Kidney (tissue), 14 donors: Measurements from ENCODE around the gene TCL1B. TPM values are rescaled to one million over a fixed set of nuclear protein-coding genes. Genes with fewer than 3 reads are reported as not detected.

Experiments used
- DNase-seq, 5 donors: peaks; one replicate each; pipeline ENCODE4 v3.0.0-alpha.2; 2013 to 2020
- FAIRE-seq: peaks from 2 replicates; lab custom pipeline; 2012; peaks lifted over from hg19 to GRCh38; lab: Jason Lieb, UNC
- H3K27ac ChIP-seq, 2 donors: one replicate each; pipeline ENCODE4 v1.7.0; 2013; ENCODE audit warnings: low read depth in 2 of 2, low read length in 2 of 2, inconsistent platforms in 1 of 2
- H3K27me3 ChIP-seq: one replicate; pipeline ENCODE4 v1.7.1; 2013; ENCODE audit warnings: low read length, inconsistent platforms; ENCODE audit not compliant: control insufficient read depth, insufficient read depth
- H3K36me3 ChIP-seq, 3 donors: one replicate each; pipeline versions ENCODE4 v1.7.0 to v1.7.1; 2013; ENCODE audit warnings: low read length in 3 of 3, control low read depth in 1 of 3, inconsistent platforms in 1 of 3; ENCODE audit not compliant: insufficient read depth in 3 of 3, control insufficient read depth in 2 of 3
- H3K4me1 ChIP-seq, 3 donors: one replicate each; pipeline versions ENCODE4 v1.7.0 to v1.7.1; 2013; ENCODE audit warnings: low read length in 3 of 3, inconsistent platforms in 1 of 3, low read depth in 1 of 3; ENCODE audit not compliant: control insufficient read depth in 2 of 3, insufficient read depth in 2 of 3
- H3K4me3 ChIP-seq, 3 donors: one replicate each; pipeline versions ENCODE4 v1.7.0 to v1.8.1; 2013; ENCODE audit warnings: low read length in 3 of 3, control low read depth in 1 of 3, inconsistent platforms in 1 of 3
- H3K9ac ChIP-seq, 3 donors: one replicate each; pipeline versions ENCODE4 v1.7.0 to v1.7.1; 2013; ENCODE audit warnings: low read length in 3 of 3, control low read depth in 1 of 3, inconsistent platforms in 1 of 3
- H3K9me3 ChIP-seq, 3 donors: one replicate each; pipeline versions ENCODE4 v1.7.0 to v1.7.1; 2013; ENCODE audit warnings: low read length in 3 of 3, control low read depth in 1 of 3, inconsistent platforms in 1 of 3; ENCODE audit not compliant: control insufficient read depth in 2 of 3, insufficient read depth in 1 of 3
- CTCF ChIP-seq: IDR thresholded peaks from 3 replicates; pipeline ENCODE4 v1.5.1; 2012; ENCODE audit warnings: mild to moderate bottlenecking, moderate library complexity, borderline replicate concordance; ENCODE audit not compliant: insufficient read depth; ENCODE audit errors: extremely low read depth
- intact Hi-C: fragments of 100-400 bp; cut with DNase I; formaldehyde crosslinking; loops from one replicate; pipeline ENCODE4 v1.11.1; 2022
- polyA plus RNA-seq: library from polyadenylated mRNA; stranded (reverse); fragments of 350-450 nt; fragmentation: Illumina TruSeq; extraction: RNeasy Lipid Tissue Mini Kit (QIAGEN cat#74804); gene quantifications from one replicate; pipeline ENCODE4 v1.2.3, GENCODE V29; 2014; ENCODE audit warnings: low read depth, low replicate concordance; ENCODE audit not compliant: insufficient read depth
- total RNA-seq: library from RNA; stranded (reverse); fragmentation: NEBNext Ultra II Directional; extraction: Animal tissue kit (Norgen Biotek cat#: 25700); gene quantifications from one replicate; pipeline ENCODE4 v1.2.1, GENCODE V29; 2021
- donor health status: control.
- donor health status: control.
- donor health status: control.
- donor health status: control.
- donor health status: control.
- donor health status: DM: yes; HTN: yes; CAD: no.
- donor health status: Normal renal cell carcinoma (clear cell type).

Gene TCL1B
- total and polyA plus RNA-seq, 2 donors from 2014 or later = not detected

DNA sequence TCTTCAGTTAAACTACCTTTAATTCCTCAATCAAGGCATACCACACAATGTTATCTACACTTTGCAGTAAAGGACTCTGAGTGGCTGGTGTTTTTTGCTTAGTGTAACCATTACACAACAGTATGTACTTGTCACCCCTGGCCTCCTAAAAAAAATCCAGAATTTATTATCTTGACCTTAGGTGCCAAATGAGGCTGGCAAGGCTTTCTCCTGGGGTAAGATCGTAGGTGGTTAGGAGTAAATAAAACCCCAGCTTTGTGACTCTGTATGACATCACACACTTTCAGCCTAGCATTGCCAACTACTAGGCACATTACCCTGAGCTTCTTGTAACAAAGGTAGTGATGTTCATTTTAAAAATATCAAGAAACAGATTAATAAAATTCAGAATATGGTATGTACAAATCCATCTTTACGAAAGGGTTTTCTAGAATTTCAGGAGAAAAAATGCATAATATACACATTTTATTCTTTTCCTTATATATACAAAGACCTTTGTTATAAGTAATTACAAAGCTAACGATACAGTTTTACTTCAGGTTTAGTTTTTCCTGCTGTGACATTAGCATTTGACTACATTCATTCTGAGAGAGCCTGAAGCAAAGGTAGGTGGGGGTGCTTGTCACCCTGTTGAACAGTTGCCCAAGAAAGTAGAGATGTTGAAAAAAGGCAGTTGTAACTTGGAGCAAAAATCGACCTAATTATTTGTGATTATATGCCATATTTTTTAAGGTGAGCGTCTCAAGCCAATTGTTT is 14.2 kb downstream of the TCL1B start:
- no peak for TF ChIP-seq CTCF
- DNase-seq (no peak), FAIRE-seq (no peak)
- H3K4me1 ChIP-seq = no peaks in the 10 kb centered on the region
- intact Hi-C loops = no loop called here
- no peaks in the 10 kb centered on the region for H3K27me3 ChIP-seq
- no peak overlapping the region for H3K9ac ChIP-seq
- H3K27ac ChIP-seq = no peak overlapping the region
- no peaks in the 10 kb centered on the region for H3K36me3 ChIP-seq
- no peaks in the 10 kb centered on the region for H3K9me3 ChIP-seq
- H3K4me3 ChIP-seq = no peak overlapping the region

DNA sequence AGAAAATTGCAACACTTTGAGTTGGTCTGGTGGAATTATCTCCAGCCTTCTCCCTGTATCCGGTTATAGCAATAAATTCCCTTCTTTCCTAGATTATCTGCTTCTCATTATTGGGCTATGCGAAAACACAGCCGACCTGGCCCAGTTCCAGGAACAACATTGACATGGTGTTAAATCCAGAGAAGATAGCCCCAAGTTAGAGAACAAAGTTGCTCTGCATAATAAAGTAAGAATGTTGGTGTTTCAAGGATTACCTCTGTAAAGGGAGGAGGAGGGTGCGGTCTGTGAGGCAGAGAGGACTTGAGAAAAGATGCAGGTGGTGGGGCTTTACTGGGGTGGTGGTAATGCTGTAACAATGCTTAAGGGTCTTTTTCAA is 15.6 kb downstream of the TCL1B start:
- H3K27me3 ChIP-seq = no peaks in the 10 kb centered on the region
- H3K27ac ChIP-seq = no peak overlapping the region
- H3K4me3 ChIP-seq = no peak overlapping the region
- no peaks in the 10 kb centered on the region for H3K9me3 ChIP-seq
- DNase-seq (peak in 3 of 5 donors; percentile 47 to 86 (median 64)), FAIRE-seq (no peak)
- no peak overlapping the region for H3K9ac ChIP-seq
- intact Hi-C loops = no loop called here
- H3K36me3 ChIP-seq = no peaks in the 10 kb centered on the region
- H3K4me1 ChIP-seq = no peaks in the 10 kb centered on the region
- TF ChIP-seq CTCF = no peak

GRCh38 chr14:95703341-95703740 is 17.1 kb downstream of the TCL1B start:
- no peak for TF ChIP-seq CTCF
- Histone ChIP-seq H3K9me3 (no peaks in the 10 kb centered on the region), H3K27me3 (no peaks in the 10 kb centered on the region), H3K36me3 (no peaks in the 10 kb centered on the region), H3K4me3 (no peak overlapping the region), H3K4me1 (no peaks in the 10 kb centered on the region), H3K27ac (no peak overlapping the region), H3K9ac (no peak overlapping the region)
- no peak for FAIRE-seq
- intact Hi-C loops = no loop called here
- no peak for DNase-seq
